NCI-H524 treated with DMSO at 0.1 percent for 48 hours (cell line): ENCODE results near the gene FAM237B.

Source experiments
- DNase-seq: peaks from one replicate; lab custom pipeline; 2025; lab: John Stamatoyannopoulos, UW

The FAM237B gene

GRCh38 chr7:90290244-90291113 is 30.6 kb downstream of the FAM237B start:
- no peak for DNase-seq

- no peak for DNase-seq
These were observed 33.0 kb downstream of the FAM237B start for GRCh38 chr7:90288154-90288553.

GRCh38 chr7:90276033-90276728 is 44.9 kb downstream of the FAM237B start:
- DNase-seq: no peak

- DNase-seq: no peak
These were observed 46.9 kb downstream of the FAM237B start for GRCh38 chr7:90274161-90274560.

- DNase-seq: no peak
These were observed 48.9 kb downstream of the FAM237B start for GRCh38 chr7:90272242-90272641.

GRCh38 chr7:90271753-90272152 is 49.4 kb downstream of the FAM237B start:
- no peak for DNase-seq

GRCh38 chr7:90270431-90271178 is 50.5 kb downstream of the FAM237B start:
- DNase-seq: no peak

- DNase-seq: no peak
These were observed 51.9 kb downstream of the FAM237B start for GRCh38 chr7:90269163-90269562.

- no peak for DNase-seq
These were observed 53.7 kb downstream of the FAM237B start for GRCh38 chr7:90267263-90267858.

GRCh38 chr7:90266808-90267207 is 54.3 kb downstream of the FAM237B start:
- no peak for DNase-seq
